ENCODE data around the gene PIGX. TPM values are rescaled to one million over a fixed set of nuclear protein-coding genes. Genes with fewer than 3 reads are reported as not detected.
"Not testable (repeated sequence)": the region's sequence is repeated elsewhere in the genome, so short reads cannot be mapped to it uniquely, and the experiment has no call there.

Gene PIGX
- polyA plus RNA-seq, 2 donors, result 7.4 to 12.7 TPM

DNA sequence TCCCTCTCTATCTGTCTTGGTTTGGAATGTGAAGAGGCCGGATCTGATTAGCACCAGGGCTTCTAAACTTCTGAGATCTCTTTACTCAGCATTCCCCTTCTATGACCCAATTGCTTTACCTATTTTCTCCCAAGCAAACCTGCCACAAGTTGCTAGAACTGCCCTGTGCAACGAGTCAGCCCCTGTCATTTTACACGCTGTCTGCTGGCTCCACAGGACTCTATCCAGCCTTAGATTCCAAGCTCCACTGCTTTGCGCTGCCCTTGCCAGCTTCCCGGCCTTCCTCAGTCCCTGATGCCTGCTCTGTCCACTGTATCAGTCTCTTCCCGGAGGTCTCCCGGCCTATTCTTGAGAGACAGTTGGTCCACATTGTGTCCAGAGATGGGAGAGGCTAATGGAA is 12.4 kb upstream of the PIGX start:
- 89% methylated on average over 7 of the region's 7 CpGs for WGBS, 2 donors

GRCh38 chr3:196700801-196701200 is 11.4 kb upstream of the PIGX start:
- 82 to 83% methylated on average over 4 of the region's 4 CpGs for whole genome bisulfite sequencing, 2 donors

More for the DNA sequence above, 12.4 kb upstream of the PIGX start:
- Histone ChIP-seq H3K27ac (ENCODE audit: low read depth in 2 of 2, low read length in 1 of 2) (no peak overlapping the region), H3K4me3 (ENCODE audit: low read depth in 1 of 2, low read length in 2 of 2) (no peak overlapping the region), H3K36me3 (ENCODE audit: control insufficient read depth in 2 of 2, insufficient read depth in 2 of 2, low read length in 1 of 2) (no peaks in the 10 kb centered on the region), H3K27me3 (ENCODE audit: control insufficient read depth in 1 of 2, insufficient read depth in 2 of 2, low read length in 2 of 2) (no peaks in the 10 kb centered on the region), H3K4me1 (ENCODE audit: control insufficient read depth in 2 of 2, insufficient read depth in 2 of 2, low read length in 1 of 2) (peaks cover 0 to 4% of the 10 kb centered on the region in 2 donors), H3K9me3 (ENCODE audit: control insufficient read depth in 2 of 2, insufficient read depth in 1 of 2, low read depth in 1 of 2, low read length in 1 of 2) (peaks cover 0 to 5% of the 10 kb centered on the region in 2 donors)

DNA sequence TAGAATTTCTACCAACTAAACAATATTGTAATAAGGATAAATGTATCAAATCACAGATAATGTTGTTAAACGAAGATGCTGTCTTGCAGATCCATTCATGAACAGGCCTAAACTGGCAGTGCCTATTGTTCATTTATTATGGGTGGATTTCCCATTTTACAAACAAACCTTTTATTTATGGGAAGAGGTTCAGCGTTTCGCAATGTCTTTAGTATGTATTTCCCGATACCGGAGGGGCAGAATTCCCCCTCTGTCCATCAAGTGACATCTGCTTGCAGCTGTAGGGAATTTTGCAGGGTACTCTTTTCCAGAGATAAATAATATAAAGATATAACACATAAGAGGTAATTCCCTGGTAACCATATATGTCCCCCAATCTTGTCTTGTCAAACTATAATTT is 5.8 kb upstream of the PIGX start:
- WGBS, 2 donors, result 47 to 61% methylated on average over 5 of the region's 5 CpGs
- Histone ChIP-seq H3K9me3 (ENCODE audit: control insufficient read depth in 2 of 2, insufficient read depth in 1 of 2, low read depth in 1 of 2, low read length in 1 of 2) (no peaks in the 10 kb centered on the region), H3K27me3 (ENCODE audit: control insufficient read depth in 1 of 2, insufficient read depth in 2 of 2, low read length in 2 of 2) (no peaks in the 10 kb centered on the region), H3K36me3 (ENCODE audit: control insufficient read depth in 2 of 2, insufficient read depth in 2 of 2, low read length in 1 of 2) (no peaks in the 10 kb centered on the region), H3K27ac (ENCODE audit: low read depth in 2 of 2, low read length in 1 of 2) (no peak overlapping the region), H3K4me3 (ENCODE audit: low read depth in 1 of 2, low read length in 2 of 2) (no peak overlapping the region), H3K4me1 (ENCODE audit: control insufficient read depth in 2 of 2, insufficient read depth in 2 of 2, low read length in 1 of 2) (peaks cover 0 to 2% of the 10 kb centered on the region in 2 donors)

More at GRCh38 chr3:196700801-196701200, 11.4 kb upstream of the PIGX start:
- no peaks in the 10 kb centered on the region for H3K36me3 ChIP-seq (ENCODE audit: control insufficient read depth in 2 of 2, insufficient read depth in 2 of 2, low read length in 1 of 2)
- no peak overlapping the region for H3K27ac ChIP-seq (ENCODE audit: low read depth in 2 of 2, low read length in 1 of 2)
- H3K4me3 ChIP-seq (ENCODE audit: low read depth in 1 of 2, low read length in 2 of 2), result no peak overlapping the region
- no peaks in the 10 kb centered on the region for H3K4me1 ChIP-seq (ENCODE audit: control insufficient read depth in 2 of 2, insufficient read depth in 2 of 2, low read length in 1 of 2)
- H3K27me3 ChIP-seq (ENCODE audit: control insufficient read depth in 1 of 2, insufficient read depth in 2 of 2, low read length in 2 of 2), result no peaks in the 10 kb centered on the region
- H3K9me3 ChIP-seq (ENCODE audit: control insufficient read depth in 2 of 2, insufficient read depth in 1 of 2, low read depth in 1 of 2, low read length in 1 of 2), result no peaks in the 10 kb centered on the region

DNA sequence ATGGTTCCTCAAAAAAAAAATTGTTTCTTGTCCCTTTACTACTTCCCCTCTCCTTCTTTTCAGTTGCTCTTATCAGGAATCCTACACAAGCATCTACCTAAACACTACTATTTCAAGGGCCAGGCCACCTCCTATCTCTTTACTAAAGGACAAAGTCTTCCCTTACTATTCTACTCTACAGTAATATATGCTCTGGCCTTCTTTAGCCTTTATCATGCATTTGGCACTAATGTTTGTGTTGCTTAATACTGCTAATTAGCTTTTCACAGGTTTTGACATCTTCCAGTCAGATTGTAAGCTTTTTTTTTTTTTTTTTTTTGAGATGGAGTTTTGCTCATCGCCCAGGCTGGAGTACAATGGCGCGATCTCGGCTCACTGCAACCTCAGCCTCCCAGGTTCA is 5.4 kb upstream of the PIGX start:
- no peak overlapping the region for H3K4me3 ChIP-seq (ENCODE audit: low read depth in 1 of 2, low read length in 2 of 2)
- no peaks in the 10 kb centered on the region for H3K27me3 ChIP-seq (ENCODE audit: control insufficient read depth in 1 of 2, insufficient read depth in 2 of 2, low read length in 2 of 2)
- no peaks in the 10 kb centered on the region for H3K9me3 ChIP-seq (ENCODE audit: control insufficient read depth in 2 of 2, insufficient read depth in 1 of 2, low read depth in 1 of 2, low read length in 1 of 2)
- H3K36me3 ChIP-seq (ENCODE audit: control insufficient read depth in 2 of 2, insufficient read depth in 2 of 2, low read length in 1 of 2), result no peaks in the 10 kb centered on the region
- no peak overlapping the region for H3K27ac ChIP-seq (ENCODE audit: low read depth in 2 of 2, low read length in 1 of 2)
- H3K4me1 ChIP-seq (ENCODE audit: control insufficient read depth in 2 of 2, insufficient read depth in 2 of 2, low read length in 1 of 2), result peaks cover 0 to 2% of the 10 kb centered on the region in 2 donors
- WGBS, 2 donors, result 75 to 89% methylated on average over 4 of the region's 4 CpGs

GRCh38 chr3:196707566-196707965 is 4.6 kb upstream of the PIGX start:
- Histone ChIP-seq H3K27ac (ENCODE audit: low read depth in 2 of 2, low read length in 1 of 2) (no peak overlapping the region), H3K4me3 (ENCODE audit: low read depth in 1 of 2, low read length in 2 of 2) (no peak overlapping the region), H3K9me3 (ENCODE audit: control insufficient read depth in 2 of 2, insufficient read depth in 1 of 2, low read depth in 1 of 2, low read length in 1 of 2) (no peaks in the 10 kb centered on the region), H3K36me3 (ENCODE audit: control insufficient read depth in 2 of 2, insufficient read depth in 2 of 2, low read length in 1 of 2) (no peaks in the 10 kb centered on the region), H3K27me3 (ENCODE audit: control insufficient read depth in 1 of 2, insufficient read depth in 2 of 2, low read length in 2 of 2) (no peaks in the 10 kb centered on the region), H3K4me1 (ENCODE audit: control insufficient read depth in 2 of 2, insufficient read depth in 2 of 2, low read length in 1 of 2) (peaks cover 0 to 2% of the 10 kb centered on the region in 2 donors)
- 56 to 72% methylated on average over 8 of the region's 8 CpGs for WGBS, 2 donors

DNA sequence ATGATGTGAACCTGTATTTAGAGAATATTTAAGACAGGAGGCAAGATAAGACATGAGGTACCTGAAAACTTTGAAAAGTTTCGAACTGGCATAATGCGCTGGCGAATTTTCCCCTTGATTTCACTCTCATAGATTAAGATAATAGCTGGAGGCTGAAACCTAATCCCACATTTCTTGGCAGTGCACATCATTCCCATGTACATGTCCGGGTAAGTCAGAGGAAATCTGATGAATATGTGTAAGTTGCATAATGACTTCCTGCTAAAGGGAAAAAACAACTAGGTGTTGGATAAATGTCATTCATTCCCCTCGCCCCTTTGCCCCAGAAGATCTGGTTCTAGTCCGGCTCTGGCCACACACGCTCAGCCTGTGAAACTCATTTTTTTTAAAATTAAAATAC is 3.7 kb upstream of the PIGX start:
- Histone ChIP-seq H3K27ac (ENCODE audit: low read depth in 2 of 2, low read length in 1 of 2) (no peak overlapping the region), H3K36me3 (ENCODE audit: control insufficient read depth in 2 of 2, insufficient read depth in 2 of 2, low read length in 1 of 2) (no peaks in the 10 kb centered on the region), H3K4me1 (ENCODE audit: control insufficient read depth in 2 of 2, insufficient read depth in 2 of 2, low read length in 1 of 2) (peaks cover 0 to 2% of the 10 kb centered on the region in 2 donors), H3K27me3 (ENCODE audit: control insufficient read depth in 1 of 2, insufficient read depth in 2 of 2, low read length in 2 of 2) (no peaks in the 10 kb centered on the region), H3K4me3 (ENCODE audit: low read depth in 1 of 2, low read length in 2 of 2) (no peak overlapping the region), H3K9me3 (ENCODE audit: control insufficient read depth in 2 of 2, insufficient read depth in 1 of 2, low read depth in 1 of 2, low read length in 1 of 2) (no peaks in the 10 kb centered on the region)
- 53 to 71% methylated on average over 7 of the region's 7 CpGs for WGBS, 2 donors

DNA sequence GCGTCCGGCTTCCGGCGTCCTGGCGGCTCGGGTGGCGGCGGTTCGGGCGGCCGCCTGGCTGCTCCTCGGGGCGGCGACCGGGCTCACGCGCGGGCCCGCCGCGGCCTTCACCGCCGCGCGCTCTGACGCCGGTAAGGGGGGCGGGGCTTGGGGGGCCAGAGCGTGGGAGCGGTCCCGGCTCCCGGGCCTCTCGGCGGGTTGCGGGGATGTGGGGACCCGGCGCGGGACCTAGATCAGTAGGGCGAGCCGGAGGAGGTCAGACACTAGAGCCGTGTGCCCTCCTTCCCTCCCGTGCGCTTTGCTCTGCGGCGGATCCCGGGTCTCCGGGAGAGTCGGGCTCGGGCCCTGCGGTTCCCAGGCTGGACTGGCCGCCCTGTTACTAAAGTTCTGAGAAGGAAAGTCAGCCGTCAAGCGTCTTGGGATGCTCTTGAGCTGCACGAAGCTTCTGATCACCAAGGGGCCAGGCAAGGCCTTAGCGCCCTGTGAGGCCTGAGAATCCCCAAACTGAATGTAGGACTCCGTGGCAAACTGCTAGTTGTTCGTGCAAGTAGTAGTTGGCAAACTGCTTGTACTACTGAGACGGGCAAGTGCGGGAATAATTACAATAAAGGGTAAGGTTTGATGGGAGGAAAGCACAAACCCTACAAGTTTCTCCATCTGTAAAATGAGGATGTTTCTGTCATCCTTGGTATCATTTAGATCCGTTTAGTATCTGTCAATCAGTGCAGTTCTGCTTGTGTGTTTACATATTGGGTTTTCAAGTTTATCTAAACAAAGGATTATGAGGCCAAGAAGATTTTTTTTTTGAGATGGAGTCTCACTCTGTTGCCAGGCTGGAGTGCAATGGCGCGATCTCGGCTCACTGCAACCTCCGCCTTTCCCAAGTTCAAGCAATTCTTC is 587 bp downstream of the PIGX start:
- peak overlapping the region; percentile 87 to 88 for H3K27ac ChIP-seq (ENCODE audit: low read depth in 2 of 2, low read length in 1 of 2)
- H3K36me3 ChIP-seq (ENCODE audit: control insufficient read depth in 2 of 2, insufficient read depth in 2 of 2, low read length in 1 of 2), result no peaks in the 10 kb centered on the region
- H3K9me3 ChIP-seq (ENCODE audit: control insufficient read depth in 2 of 2, insufficient read depth in 1 of 2, low read depth in 1 of 2, low read length in 1 of 2), result no peaks in the 10 kb centered on the region
- H3K4me1 ChIP-seq (ENCODE audit: control insufficient read depth in 2 of 2, insufficient read depth in 2 of 2, low read length in 1 of 2), result peaks cover 0 to 2% of the 10 kb centered on the region in 2 donors
- H3K4me3 ChIP-seq (ENCODE audit: low read depth in 1 of 2, low read length in 2 of 2), result peak overlapping the region; percentile 85 to 87
- no peaks in the 10 kb centered on the region for H3K27me3 ChIP-seq (ENCODE audit: control insufficient read depth in 1 of 2, insufficient read depth in 2 of 2, low read length in 2 of 2)
- WGBS, 2 donors, result 5% methylated on average over 60 to 64 of the region's 64 CpGs

GRCh38 chr3:196717162-196717561 is 5.0 kb downstream of the PIGX start:
- not testable (repeated sequence) for H3K4me3 ChIP-seq (ENCODE audit: low read depth in 1 of 2, low read length in 2 of 2); H3K27ac ChIP-seq (ENCODE audit: low read depth in 2 of 2, low read length in 1 of 2); H3K36me3 ChIP-seq (ENCODE audit: control insufficient read depth in 2 of 2, insufficient read depth in 2 of 2, low read length in 1 of 2); H3K27me3 ChIP-seq (ENCODE audit: control insufficient read depth in 1 of 2, insufficient read depth in 2 of 2, low read length in 2 of 2); H3K4me1 ChIP-seq (ENCODE audit: control insufficient read depth in 2 of 2, insufficient read depth in 2 of 2, low read length in 1 of 2); H3K9me3 ChIP-seq (ENCODE audit: control insufficient read depth in 2 of 2, insufficient read depth in 1 of 2, low read depth in 1 of 2, low read length in 1 of 2)
- WGBS, 2 donors, result 90 to 93% methylated on average over 3 of the region's 3 CpGs

DNA sequence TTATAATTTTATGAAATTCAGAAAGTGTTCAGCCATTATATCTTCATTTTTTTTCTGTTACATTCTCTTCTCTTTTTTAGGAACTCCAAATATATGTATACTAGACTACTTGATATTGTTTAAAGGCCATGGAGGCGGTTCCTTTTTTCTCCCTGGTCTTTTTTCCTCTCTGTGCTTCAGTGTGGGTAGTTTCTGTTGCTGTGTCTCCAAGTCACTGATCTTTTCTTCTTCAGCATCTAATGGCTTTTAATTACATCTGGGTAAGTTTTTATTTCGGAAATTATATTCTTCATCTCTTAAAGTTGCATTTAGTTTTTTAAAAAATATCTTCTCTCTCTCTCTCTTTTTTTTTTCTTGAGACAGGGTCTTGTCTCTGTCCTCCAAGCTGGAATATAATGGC is 8.9 kb downstream of the PIGX start:
- 86 to 95% methylated on average over 2 of the region's 2 CpGs for WGBS, 2 donors
- Histone ChIP-seq H3K4me3 (ENCODE audit: low read depth in 1 of 2, low read length in 2 of 2) (no peak overlapping the region), H3K4me1 (ENCODE audit: control insufficient read depth in 2 of 2, insufficient read depth in 2 of 2, low read length in 1 of 2) (no peaks in the 10 kb centered on the region), H3K27me3 (ENCODE audit: control insufficient read depth in 1 of 2, insufficient read depth in 2 of 2, low read length in 2 of 2) (no peaks in the 10 kb centered on the region), H3K27ac (ENCODE audit: low read depth in 2 of 2, low read length in 1 of 2) (no peak overlapping the region), H3K9me3 (ENCODE audit: control insufficient read depth in 2 of 2, insufficient read depth in 1 of 2, low read depth in 1 of 2, low read length in 1 of 2) (no peaks in the 10 kb centered on the region), H3K36me3 (ENCODE audit: control insufficient read depth in 2 of 2, insufficient read depth in 2 of 2, low read length in 1 of 2) (no peaks in the 10 kb centered on the region)
